ENCODE data around the gene ZNF746. TPM values are rescaled to one million over a fixed set of nuclear protein-coding genes. Genes with fewer than 3 reads are reported as not detected.
A peak's percentile ranks its signal among the peaks of the same experiment; 100 is the strongest.

The ZNF746 gene
- total RNA-seq, 1 donor from 2014 or later, result 16.2 TPM

DNA sequence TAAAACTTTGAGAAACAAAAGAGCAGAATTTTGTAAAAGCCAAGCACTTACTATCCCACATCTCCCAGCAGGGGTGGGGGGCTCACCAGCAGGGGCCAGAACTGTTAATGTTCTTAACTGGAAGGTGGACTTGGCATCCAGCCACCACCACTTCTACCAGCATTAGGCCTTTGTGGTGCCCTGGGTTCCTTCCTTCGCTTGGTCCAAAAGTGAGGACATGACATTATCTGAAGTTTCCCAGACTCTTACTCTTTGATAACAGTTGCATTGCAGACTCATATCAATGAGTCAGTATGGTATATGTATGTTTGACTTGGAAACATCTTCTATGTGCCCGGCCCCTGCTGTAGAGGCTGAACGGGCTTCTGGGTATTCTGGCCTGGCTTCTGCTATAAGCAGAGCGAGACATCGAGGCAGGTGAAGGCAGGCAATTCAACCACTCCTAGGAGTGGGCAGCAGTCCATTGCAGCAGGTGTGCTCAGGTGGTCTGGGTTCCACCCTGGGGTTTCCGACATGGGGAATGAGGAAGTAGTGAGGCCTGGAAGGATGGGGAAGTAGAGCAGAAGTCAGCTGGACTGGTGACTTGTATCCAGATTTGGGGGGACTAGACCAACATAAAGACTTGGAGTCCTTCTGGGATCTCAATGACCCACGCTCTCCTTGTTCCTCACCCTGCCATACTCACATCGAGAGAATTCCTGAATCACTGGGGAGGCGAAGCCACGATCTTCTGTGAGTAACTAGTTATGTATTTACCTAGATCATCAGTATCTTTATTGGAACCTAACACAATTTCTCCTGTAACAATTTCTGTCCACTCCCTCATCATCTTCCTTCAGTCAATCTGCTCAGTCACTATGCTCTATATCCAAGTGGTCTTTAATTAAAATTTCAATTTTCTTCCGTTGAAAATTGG lies 40.8 kb downstream of the ZNF746 start:
- Mint-ChIP-seq H3K27me3 (ENCODE audit: low read depth) (no peaks in the 10 kb centered on the region), H3K4me3 (ENCODE audit: unreplicated experiment) (no peak overlapping the region), H3K9me3 (ENCODE audit: low read depth) (no peaks in the 10 kb centered on the region), H3K4me1 (ENCODE audit: low read depth) (peaks cover 16% of the 10 kb centered on the region), H3K27ac (ENCODE audit: unreplicated experiment) (no peak overlapping the region), H3K36me3 (ENCODE audit: low read depth) (peaks cover 11% of the 10 kb centered on the region)
- peak; percentile 46 for DNase-seq (ENCODE audit: low spot score)
- TF ChIP-seq, protein P1, sequence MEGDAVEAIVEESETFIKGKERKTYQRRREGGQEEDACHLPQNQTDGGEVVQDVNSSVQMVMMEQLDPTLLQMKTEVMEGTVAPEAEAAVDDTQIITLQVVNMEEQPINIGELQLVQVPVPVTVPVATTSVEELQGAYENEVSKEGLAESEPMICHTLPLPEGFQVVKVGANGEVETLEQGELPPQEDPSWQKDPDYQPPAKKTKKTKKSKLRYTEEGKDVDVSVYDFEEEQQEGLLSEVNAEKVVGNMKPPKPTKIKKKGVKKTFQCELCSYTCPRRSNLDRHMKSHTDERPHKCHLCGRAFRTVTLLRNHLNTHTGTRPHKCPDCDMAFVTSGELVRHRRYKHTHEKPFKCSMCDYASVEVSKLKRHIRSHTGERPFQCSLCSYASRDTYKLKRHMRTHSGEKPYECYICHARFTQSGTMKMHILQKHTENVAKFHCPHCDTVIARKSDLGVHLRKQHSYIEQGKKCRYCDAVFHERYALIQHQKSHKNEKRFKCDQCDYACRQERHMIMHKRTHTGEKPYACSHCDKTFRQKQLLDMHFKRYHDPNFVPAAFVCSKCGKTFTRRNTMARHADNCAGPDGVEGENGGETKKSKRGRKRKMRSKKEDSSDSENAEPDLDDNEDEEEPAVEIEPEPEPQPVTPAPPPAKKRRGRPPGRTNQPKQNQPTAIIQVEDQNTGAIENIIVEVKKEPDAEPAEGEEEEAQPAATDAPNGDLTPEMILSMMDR (IDR thresholded peaks at IDR 0.05), result no peak

DNA sequence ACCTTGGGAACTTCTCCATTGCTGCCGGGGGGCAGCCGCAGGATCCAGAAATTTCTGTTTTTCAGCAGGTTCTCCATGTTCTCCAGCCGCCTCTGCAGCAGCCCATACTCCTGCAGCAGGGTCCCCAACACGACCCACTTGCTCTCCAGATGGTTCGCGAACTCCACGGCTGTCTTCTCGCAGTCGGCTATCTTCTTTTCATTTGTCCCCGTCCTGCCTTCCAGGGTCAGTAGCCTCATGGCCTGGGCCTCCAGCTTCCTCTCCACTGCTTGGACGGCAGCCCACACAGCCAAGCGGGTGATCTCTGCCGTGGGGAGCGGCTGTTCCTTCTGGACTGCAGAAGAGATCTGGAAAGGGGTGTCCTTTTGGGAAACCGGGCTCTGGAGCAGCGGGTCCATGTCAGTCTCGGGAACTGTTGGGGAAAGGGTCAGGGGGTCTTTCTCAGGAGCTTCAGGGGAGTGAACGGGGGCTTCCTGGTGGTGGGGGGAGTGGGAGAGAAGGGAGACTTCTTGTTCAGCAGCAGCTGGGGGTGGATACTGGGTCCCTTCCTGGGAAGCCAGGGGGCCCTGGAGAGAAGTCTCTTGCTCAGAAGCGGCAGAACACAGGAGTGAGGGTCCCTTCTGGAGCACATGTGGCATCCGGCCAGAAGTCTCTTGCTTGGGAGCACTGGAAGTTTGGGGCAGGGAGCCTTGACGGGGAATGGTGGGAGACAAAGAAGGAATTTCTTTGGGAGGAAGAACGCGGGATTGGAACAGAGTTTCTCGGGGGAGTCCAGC lies 42.2 kb downstream of the ZNF746 start:
- peak; percentile 58 for DNase-seq (ENCODE audit: low spot score)
- H3K9me3 Mint-ChIP-seq (ENCODE audit: low read depth), result no peaks in the 10 kb centered on the region
- peaks cover 12% of the 10 kb centered on the region for H3K4me1 Mint-ChIP-seq (ENCODE audit: low read depth)
- TF ChIP-seq, protein P1 (IDR thresholded peaks at IDR 0.05), result no peak
- H3K4me3 Mint-ChIP-seq (ENCODE audit: unreplicated experiment), result no peak overlapping the region
- no peak overlapping the region for H3K27ac Mint-ChIP-seq (ENCODE audit: unreplicated experiment)
- no peaks in the 10 kb centered on the region for H3K27me3 Mint-ChIP-seq (ENCODE audit: low read depth)
- H3K36me3 Mint-ChIP-seq (ENCODE audit: low read depth), result peaks cover 18% of the 10 kb centered on the region

DNA sequence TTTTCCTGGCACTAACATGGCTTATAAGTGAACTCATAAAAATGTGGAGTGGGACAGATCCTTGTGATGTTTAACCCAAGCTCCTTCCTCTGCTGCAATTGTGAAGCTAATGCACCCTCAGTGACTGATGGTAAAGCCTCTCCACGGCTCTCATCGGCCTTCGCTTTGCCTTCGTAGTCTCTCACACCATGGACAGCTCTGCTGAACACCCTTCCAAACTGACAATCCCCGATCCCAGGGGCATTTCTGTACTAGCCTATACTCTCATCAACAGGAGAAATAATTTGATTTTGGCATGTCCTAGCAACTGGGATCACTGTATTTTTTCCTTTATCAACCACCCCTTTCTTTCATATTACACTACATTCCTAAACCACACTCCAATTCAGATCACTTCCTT lies 42.9 kb downstream of the ZNF746 start:
- Mint-ChIP-seq H3K36me3 (ENCODE audit: low read depth) (peaks cover 24% of the 10 kb centered on the region), H3K27ac (ENCODE audit: unreplicated experiment) (no peak overlapping the region), H3K9me3 (ENCODE audit: low read depth) (no peaks in the 10 kb centered on the region)

DNA sequence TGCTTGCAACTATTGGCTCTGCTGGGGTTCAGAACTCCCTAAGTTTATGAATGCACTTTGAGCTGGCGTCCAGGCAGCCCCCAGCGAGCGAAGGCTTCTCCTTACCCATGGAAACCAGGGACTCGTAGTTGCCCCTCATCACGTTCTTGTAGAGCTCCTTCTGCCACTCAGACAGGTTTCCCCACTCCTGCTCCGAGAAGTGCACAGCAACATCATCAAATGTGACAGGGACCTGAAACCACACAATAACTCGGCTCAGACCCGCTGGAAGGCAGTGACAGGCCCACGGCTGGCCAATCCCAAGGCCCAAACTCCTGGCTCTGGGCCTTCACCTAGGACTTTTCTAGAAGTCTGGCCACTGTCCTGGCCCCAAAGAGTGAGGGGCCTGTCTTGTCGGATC lies 43.6 kb downstream of the ZNF746 start:
- no peak for DNase-seq (ENCODE audit: low spot score)
- no peaks in the 10 kb centered on the region for H3K9me3 Mint-ChIP-seq (ENCODE audit: low read depth)
- TF ChIP-seq, protein P1 (IDR thresholded peaks at IDR 0.05), result no peak
- no peak overlapping the region for H3K27ac Mint-ChIP-seq (ENCODE audit: unreplicated experiment)
- peaks cover 10% of the 10 kb centered on the region for H3K4me1 Mint-ChIP-seq (ENCODE audit: low read depth)
- H3K36me3 Mint-ChIP-seq (ENCODE audit: low read depth), result peaks cover 30% of the 10 kb centered on the region
- H3K4me3 Mint-ChIP-seq (ENCODE audit: unreplicated experiment), result no peak overlapping the region
- no peaks in the 10 kb centered on the region for H3K27me3 Mint-ChIP-seq (ENCODE audit: low read depth)

More for the DNA sequence above, 42.9 kb downstream of the ZNF746 start:
- DNase-seq (ENCODE audit: low spot score), result no peak
- Mint-ChIP-seq H3K4me1 (ENCODE audit: low read depth) (peaks cover 12% of the 10 kb centered on the region), H3K27me3 (ENCODE audit: low read depth) (no peaks in the 10 kb centered on the region), H3K4me3 (ENCODE audit: unreplicated experiment) (no peak overlapping the region)
- TF ChIP-seq, protein P1 (IDR thresholded peaks at IDR 0.05), result no peak

DNA sequence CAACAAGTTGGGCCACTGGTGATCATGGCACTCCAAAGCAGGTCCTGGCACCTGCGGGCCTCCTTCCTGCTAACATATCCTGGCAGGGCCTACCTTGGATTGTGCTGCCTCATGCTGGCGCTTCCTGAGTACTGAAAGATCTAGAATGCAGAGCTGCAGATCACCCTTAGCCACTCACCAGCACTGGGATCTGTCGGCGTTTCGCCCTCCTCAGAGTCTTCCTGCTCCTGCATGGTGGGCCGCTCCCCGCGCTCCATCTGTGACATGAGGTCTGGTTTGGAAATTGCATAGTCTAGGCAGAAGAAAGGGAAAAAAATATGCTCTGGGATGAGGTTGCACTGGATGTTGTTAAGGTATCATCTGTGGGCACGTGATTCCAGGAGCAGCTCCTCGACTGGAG lies 46.8 kb downstream of the ZNF746 start:
- Mint-ChIP-seq H3K9me3 (ENCODE audit: low read depth) (no peaks in the 10 kb centered on the region), H3K27ac (ENCODE audit: unreplicated experiment) (no peak overlapping the region), H3K4me1 (ENCODE audit: low read depth) (no peaks in the 10 kb centered on the region), H3K36me3 (ENCODE audit: low read depth) (peaks cover 44% of the 10 kb centered on the region), H3K4me3 (ENCODE audit: unreplicated experiment) (no peak overlapping the region), H3K27me3 (ENCODE audit: low read depth) (no peaks in the 10 kb centered on the region)
- TF ChIP-seq, protein P1 (IDR thresholded peaks at IDR 0.05), result no peak
- no peak for DNase-seq (ENCODE audit: low spot score)
